ENCODE measurements around the gene LYRM4.

Gene LYRM4

GRCh38 chr6:5211492-5211891 is 49.3 kb downstream of the LYRM4 start:
- TF ChIP-seq SIN3A (IDR thresholded peaks at IDR 0.05; ENCODE audit: borderline replicate concordance, insufficient read depth, low read length) (no peak), FOXP2 (optimal IDR thresholded peaks at IDR 0.05; ENCODE audit: borderline replicate concordance, extremely low read depth, extremely low read length, insufficient read depth) (no peak)

- TF ChIP-seq REST (IDR thresholded peaks at IDR 0.05; ENCODE audit: insufficient read depth in 1 of 2, low read depth in 2 of 2, low read length in 2 of 2) (no peak), TAF1 (IDR thresholded peaks at IDR 0.05; ENCODE audit: borderline replicate concordance, insufficient read depth, low read length) (no peak), POLR2AphosphoS5 (IDR thresholded peaks at IDR 0.05; ENCODE audit: low read depth, low read length) (no peak), SIN3A (IDR thresholded peaks at IDR 0.05; ENCODE audit: borderline replicate concordance, insufficient read depth, low read length) (no peak), FOXP2 (optimal IDR thresholded peaks at IDR 0.05; ENCODE audit: borderline replicate concordance, extremely low read depth, extremely low read length, insufficient read depth) (no peak)
Observed at GRCh38 chr6:5208471-5208971, 52.2 kb downstream of the LYRM4 start.

GRCh38 chr6:5208057-5208456 is 52.7 kb downstream of the LYRM4 start:
- TF ChIP-seq POLR2AphosphoS5 (IDR thresholded peaks at IDR 0.05; ENCODE audit: low read depth, low read length) (no peak), REST (IDR thresholded peaks at IDR 0.05; ENCODE audit: insufficient read depth in 1 of 2, low read depth in 2 of 2, low read length in 2 of 2) (no peak), FOXP2 (optimal IDR thresholded peaks at IDR 0.05; ENCODE audit: borderline replicate concordance, extremely low read depth, extremely low read length, insufficient read depth) (no peak), SIN3A (IDR thresholded peaks at IDR 0.05; ENCODE audit: borderline replicate concordance, insufficient read depth, low read length) (no peak), TAF1 (IDR thresholded peaks at IDR 0.05; ENCODE audit: borderline replicate concordance, insufficient read depth, low read length) (no peak)

GRCh38 chr6:5206920-5207561 is 53.7 kb downstream of the LYRM4 start:
- TF ChIP-seq TAF1 (IDR thresholded peaks at IDR 0.05; ENCODE audit: borderline replicate concordance, insufficient read depth, low read length): no peak
- no peak for TF ChIP-seq SIN3A (IDR thresholded peaks at IDR 0.05; ENCODE audit: borderline replicate concordance, insufficient read depth, low read length)
- TF ChIP-seq POLR2AphosphoS5 (IDR thresholded peaks at IDR 0.05; ENCODE audit: low read depth, low read length): no peak
- TF ChIP-seq REST (IDR thresholded peaks at IDR 0.05; ENCODE audit: insufficient read depth in 1 of 2, low read depth in 2 of 2, low read length in 2 of 2): no peak
- TF ChIP-seq FOXP2 (optimal IDR thresholded peaks at IDR 0.05; ENCODE audit: borderline replicate concordance, extremely low read depth, extremely low read length, insufficient read depth): no peak

- no peak for TF ChIP-seq REST (IDR thresholded peaks at IDR 0.05; ENCODE audit: insufficient read depth in 1 of 2, low read depth in 2 of 2, low read length in 2 of 2)
- TF ChIP-seq TAF1 (IDR thresholded peaks at IDR 0.05; ENCODE audit: borderline replicate concordance, insufficient read depth, low read length): no peak
Observed at GRCh38 chr6:5205877-5206850, 54.6 kb downstream of the LYRM4 start.
